Loucy (cell line): ENCODE measurements around the gene TTBK1.

ENCODE experiments used
- H2AFZ ChIP-seq: fragments of 200-600 bp; sonication (generic); 2 replicates; pipeline ENCODE4 v1.6.0; 2016; ENCODE audit warnings: antibody characterized with exemption, mild to moderate bottlenecking, low read length, moderate library complexity
- H3F3A ChIP-seq: fragments of 200-600 bp; 2 replicates; pipeline ENCODE4 v1.6.0; 2016; ENCODE audit warnings: antibody characterized with exemption, low read depth, mild to moderate bottlenecking
- H3K27me3 ChIP-seq: fragments of 200-600 bp; sonication (generic); 2 replicates; pipeline ENCODE4 v1.6.1; 2014; ENCODE audit warnings: low read length, mild to moderate bottlenecking; ENCODE audit not compliant: insufficient read depth, poor library complexity, severe bottlenecking
- H3K36me3 ChIP-seq: fragments of 200-600 bp; sonication (generic); 2 replicates; pipeline ENCODE4 v1.6.1; 2016; ENCODE audit warnings: low read length; ENCODE audit not compliant: insufficient read depth
- H3K4me1 ChIP-seq: fragments of 200-600 bp; sonication (generic); 2 replicates; pipeline ENCODE4 v1.5.1; 2014; ENCODE audit warnings: low read length, mild to moderate bottlenecking; ENCODE audit not compliant: insufficient read depth, poor library complexity, severe bottlenecking
- H3K4me2 ChIP-seq: fragments of 200-600 bp; sonication (generic); 2 replicates; pipeline ENCODE4 v1.6.0; 2014; ENCODE audit warnings: antibody characterized with exemption, low read length, low read depth, mild to moderate bottlenecking; ENCODE audit not compliant: poor library complexity, severe bottlenecking
- H3K4me3 ChIP-seq: fragments of 200-600 bp; sonication (generic); 2 replicates; pipeline ENCODE4 v1.5.1; 2014; ENCODE audit warnings: low read length, mild to moderate bottlenecking, mixed read lengths; ENCODE audit not compliant: poor library complexity, severe bottlenecking
- H3K79me2 ChIP-seq: fragments of 200-600 bp; sonication (generic); 2 replicates; pipeline ENCODE4 v1.6.1; 2014; ENCODE audit warnings: low read length; ENCODE audit not compliant: insufficient read depth
- H3K9ac ChIP-seq: fragments of 200-600 bp; sonication (generic); 2 replicates; pipeline ENCODE4 v1.6.0; 2014; ENCODE audit warnings: mild to moderate bottlenecking, low read depth, low read length, moderate library complexity; ENCODE audit not compliant: poor library complexity, severe bottlenecking
- H3K9me2 ChIP-seq: fragments of 200-600 bp; sonication (generic); replicated peaks from 2 replicates; pipeline ENCODE4 v1.6.1; 2016; ENCODE audit warnings: low read depth, low read length, mixed read lengths
- H3K9me3 ChIP-seq: fragments of 200-600 bp; sonication (generic); 2 replicates; pipeline ENCODE4 v1.6.1; 2014; ENCODE audit warnings: mild to moderate bottlenecking, antibody characterized with exemption, low read length, low read depth; ENCODE audit not compliant: insufficient read depth
- H4K20me1 ChIP-seq: fragments of 200-600 bp; sonication (generic); 2 replicates; pipeline ENCODE4 v1.6.0; 2014; ENCODE audit warnings: antibody characterized with exemption, low read length, mild to moderate bottlenecking; ENCODE audit not compliant: insufficient read depth, poor library complexity, severe bottlenecking
- EZH2phosphoT487 ChIP-seq: fragments of 200-600 bp; IDR thresholded peaks from 2 replicates; pipeline ENCODE4 v1.6.1; 2018; ENCODE audit warnings: antibody characterized with exemption, mild to moderate bottlenecking, moderate library complexity, borderline replicate concordance
- TF ChIP-seq, protein P1 (sequence below): fragments of 200-600 bp; sonication (generic); conservative IDR thresholded peaks from 2 replicates; pipeline ENCODE4 v1.5.1; 2014; ENCODE audit warnings: mild to moderate bottlenecking, antibody characterized with exemption, low read length

The TTBK1 gene

DNA sequence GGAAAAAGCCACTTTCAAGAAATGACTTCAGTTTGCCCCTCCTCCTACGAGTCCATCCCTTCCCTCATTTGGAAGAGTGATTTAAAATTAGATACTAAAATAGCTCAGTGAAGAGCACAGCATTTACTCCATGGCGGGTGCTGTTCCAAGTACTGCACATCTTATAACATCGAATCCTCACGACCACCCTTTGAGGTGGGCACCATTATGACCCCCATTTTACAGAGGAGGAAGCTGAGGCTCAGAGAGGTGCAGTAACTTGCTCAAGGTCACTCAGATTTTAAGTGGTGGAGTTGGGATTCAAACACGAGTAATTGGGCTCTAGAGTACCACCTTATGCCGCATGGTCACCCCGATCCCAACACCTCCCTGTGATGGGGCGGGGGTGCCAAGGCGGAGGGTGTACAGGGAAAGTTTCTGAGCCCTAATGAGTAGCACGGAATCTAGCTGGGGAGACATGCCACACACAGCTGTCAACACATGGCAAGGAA is 25.5 kb downstream of the TTBK1 start:
- H2AFZ ChIP-seq = 0 out of 2 replicates have a peak overlapping the region, but pooled peaks have one; percentile 12
- TF ChIP-seq EZH2phosphoT487 = no peak
- TF ChIP-seq, protein P1, sequence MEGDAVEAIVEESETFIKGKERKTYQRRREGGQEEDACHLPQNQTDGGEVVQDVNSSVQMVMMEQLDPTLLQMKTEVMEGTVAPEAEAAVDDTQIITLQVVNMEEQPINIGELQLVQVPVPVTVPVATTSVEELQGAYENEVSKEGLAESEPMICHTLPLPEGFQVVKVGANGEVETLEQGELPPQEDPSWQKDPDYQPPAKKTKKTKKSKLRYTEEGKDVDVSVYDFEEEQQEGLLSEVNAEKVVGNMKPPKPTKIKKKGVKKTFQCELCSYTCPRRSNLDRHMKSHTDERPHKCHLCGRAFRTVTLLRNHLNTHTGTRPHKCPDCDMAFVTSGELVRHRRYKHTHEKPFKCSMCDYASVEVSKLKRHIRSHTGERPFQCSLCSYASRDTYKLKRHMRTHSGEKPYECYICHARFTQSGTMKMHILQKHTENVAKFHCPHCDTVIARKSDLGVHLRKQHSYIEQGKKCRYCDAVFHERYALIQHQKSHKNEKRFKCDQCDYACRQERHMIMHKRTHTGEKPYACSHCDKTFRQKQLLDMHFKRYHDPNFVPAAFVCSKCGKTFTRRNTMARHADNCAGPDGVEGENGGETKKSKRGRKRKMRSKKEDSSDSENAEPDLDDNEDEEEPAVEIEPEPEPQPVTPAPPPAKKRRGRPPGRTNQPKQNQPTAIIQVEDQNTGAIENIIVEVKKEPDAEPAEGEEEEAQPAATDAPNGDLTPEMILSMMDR = no peak
- H3K4me1 ChIP-seq = no peaks in the 10 kb centered on the region
- no peaks in the 10 kb centered on the region for H3F3A ChIP-seq
- H4K20me1 ChIP-seq = no peaks in the 10 kb centered on the region
- H3K27me3 ChIP-seq = no peaks in the 10 kb centered on the region
- no peak overlapping the region for H3K4me3 ChIP-seq
- H3K9me2 ChIP-seq = no peaks in the 10 kb centered on the region
- H3K36me3 ChIP-seq = no peaks in the 10 kb centered on the region
- H3K9me3 ChIP-seq = no peaks in the 10 kb centered on the region
- no peaks in the 10 kb centered on the region for H3K79me2 ChIP-seq
- H3K4me2 ChIP-seq = no peak overlapping the region
- H3K9ac ChIP-seq = no peak overlapping the region

DNA sequence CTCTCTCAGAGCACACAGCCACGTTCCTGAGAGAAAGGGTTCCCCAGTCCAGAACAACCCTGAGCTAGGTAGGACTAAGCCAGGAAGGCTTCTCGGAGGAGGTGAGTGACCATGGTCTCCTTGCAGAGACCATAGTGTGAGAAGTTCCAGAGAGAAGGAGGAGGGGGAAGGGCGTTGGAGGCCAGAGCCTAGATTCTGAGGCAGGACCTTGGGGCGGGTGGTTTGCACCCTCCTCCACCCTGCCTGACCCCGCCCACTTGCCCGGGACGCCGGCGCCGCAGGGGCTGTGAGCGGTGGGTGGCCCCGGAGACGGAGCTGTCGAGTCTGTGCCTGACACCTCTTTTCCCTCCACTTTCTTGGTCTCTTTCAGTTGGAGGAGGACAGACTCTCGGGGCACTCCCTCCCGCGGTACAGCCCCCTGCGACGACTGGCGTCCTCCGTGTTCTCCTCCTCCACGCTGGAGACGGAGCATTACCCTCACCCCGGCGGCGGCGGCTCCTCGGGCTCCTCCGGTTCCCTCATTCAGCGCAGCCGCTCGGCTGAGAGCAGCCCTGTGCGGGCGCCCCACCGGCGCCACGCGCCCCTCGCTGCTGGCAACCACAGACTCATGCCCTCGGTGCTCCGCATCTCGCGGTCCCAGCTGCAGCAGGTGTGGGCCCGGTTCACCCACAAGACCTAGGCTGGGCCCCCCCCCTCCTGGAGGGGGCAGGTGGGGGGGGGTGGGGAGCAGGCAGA is 26.2 kb downstream of the TTBK1 start:
- Histone ChIP-seq H3K4me2 (peak overlapping the region; percentile 26), H3K79me2 (no peaks in the 10 kb centered on the region), H3K9me2 (no peaks in the 10 kb centered on the region), H3K4me1 (no peaks in the 10 kb centered on the region), H4K20me1 (no peaks in the 10 kb centered on the region), H3K4me3 (peak overlapping the region; percentile 23), H3F3A (no peaks in the 10 kb centered on the region), H3K9me3 (no peaks in the 10 kb centered on the region), H3K9ac (no peak overlapping the region), H3K36me3 (no peaks in the 10 kb centered on the region), H2AFZ (peak overlapping the region; percentile 58; the same call in 1 of the 2 replicates), H3K27me3 (no peaks in the 10 kb centered on the region)
- TF ChIP-seq EZH2phosphoT487 = no peak
- TF ChIP-seq, protein P1 = no peak

DNA sequence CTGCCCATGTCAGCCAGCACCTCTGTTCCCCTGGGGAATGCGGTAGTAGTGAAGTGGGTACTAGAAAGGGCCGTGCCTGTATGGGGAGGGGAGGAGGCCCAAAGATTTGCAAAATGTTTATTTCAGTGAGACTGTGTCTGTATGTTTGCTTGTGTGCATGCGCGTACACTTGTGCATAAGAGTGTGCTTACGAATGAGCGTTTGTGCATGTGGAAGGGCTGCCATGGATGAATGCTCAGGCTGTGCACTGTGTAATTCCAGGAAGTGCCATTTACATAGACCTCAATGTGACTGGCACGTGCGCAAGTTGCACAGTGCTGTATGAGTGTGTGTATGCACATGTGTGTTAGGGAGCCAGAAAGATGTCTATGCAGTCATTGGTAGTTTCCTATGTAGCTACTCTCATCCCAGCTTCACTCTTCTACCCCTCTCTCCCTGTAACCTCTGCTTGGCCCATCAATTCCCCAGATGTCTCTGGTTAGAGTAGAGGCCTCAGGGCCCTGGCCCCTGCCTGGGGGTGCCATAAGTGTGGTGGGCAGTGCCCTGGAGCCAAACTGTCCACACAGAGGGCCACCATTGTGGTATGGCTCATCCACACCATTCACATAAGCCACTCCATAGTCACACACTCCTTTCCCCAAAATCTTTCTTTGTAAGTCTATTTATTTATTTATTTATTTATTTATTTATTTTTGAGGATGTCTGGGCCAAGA is 28.0 kb downstream of the TTBK1 start:
- no peak overlapping the region for H3K4me2 ChIP-seq
- TF ChIP-seq, protein P1 = no peak
- no peak for TF ChIP-seq EZH2phosphoT487
- no peaks in the 10 kb centered on the region for H3K27me3 ChIP-seq

More for the DNA sequence above, 28.0 kb downstream of the TTBK1 start:
- Histone ChIP-seq H3K4me3 (no peak overlapping the region), H3K4me1 (no peaks in the 10 kb centered on the region), H3K36me3 (no peaks in the 10 kb centered on the region), H4K20me1 (no peaks in the 10 kb centered on the region), H2AFZ (no peak overlapping the region), H3K9ac (no peak overlapping the region), H3F3A (no peaks in the 10 kb centered on the region), H3K9me2 (no peaks in the 10 kb centered on the region), H3K79me2 (no peaks in the 10 kb centered on the region), H3K9me3 (no peaks in the 10 kb centered on the region)
